Epidermal melanocyte (primary cell): ENCODE measurements around the gene DDX25.

ENCODE experiments used
- DNase-seq: peaks from one replicate; pipeline ENCODE4 v3.0.0; 2011; ENCODE audit warnings: low spot score; ENCODE audit not compliant: insufficient read length

Gene DDX25

GRCh38 chr11:125949271-125950177 is 45.2 kb downstream of the DDX25 start:
- DNase-seq: no peak

GRCh38 chr11:125950178-125950490 is 45.8 kb downstream of the DDX25 start:
- no peak for DNase-seq

- no peak for DNase-seq
Observed at GRCh38 chr11:125950696-125951651, 46.7 kb downstream of the DDX25 start.

GRCh38 chr11:125951731-125952130 is 47.4 kb downstream of the DDX25 start:
- DNase-seq: no peak

- DNase-seq: no peak
Observed at GRCh38 chr11:125952559-125952958, 48.3 kb downstream of the DDX25 start.

- no peak for DNase-seq
Observed at GRCh38 chr11:125952973-125953372, 48.7 kb downstream of the DDX25 start.

GRCh38 chr11:125953401-125953935 is 49.2 kb downstream of the DDX25 start:
- DNase-seq: no peak

GRCh38 chr11:125954123-125954944 is 50.0 kb downstream of the DDX25 start:
- DNase-seq: no peak

- DNase-seq: no peak
Observed at GRCh38 chr11:125954945-125955640, 50.8 kb downstream of the DDX25 start.

- no peak for DNase-seq
Observed at GRCh38 chr11:125955856-125956255, 51.5 kb downstream of the DDX25 start.

GRCh38 chr11:125956391-125957134 is 52.3 kb downstream of the DDX25 start:
- DNase-seq: no peak

- DNase-seq: no peak
Observed at GRCh38 chr11:125957618-125958332, 53.5 kb downstream of the DDX25 start.

- DNase-seq: no peak
Observed at GRCh38 chr11:125958872-125959400, 54.6 kb downstream of the DDX25 start.

GRCh38 chr11:125959511-125959910 is 55.2 kb downstream of the DDX25 start:
- DNase-seq: no peak

- DNase-seq: no peak
Observed at GRCh38 chr11:125959931-125960330, 55.6 kb downstream of the DDX25 start.

- no peak for DNase-seq
Observed at GRCh38 chr11:125960771-125961170, 56.5 kb downstream of the DDX25 start.

GRCh38 chr11:125967515-125967914 is 63.2 kb downstream of the DDX25 start:
- DNase-seq: no peak

- DNase-seq: no peak
Observed at GRCh38 chr11:125968354-125968753, 64.0 kb downstream of the DDX25 start.

GRCh38 chr11:125971618-125972017 is 67.3 kb downstream of the DDX25 start:
- DNase-seq: no peak
